Esophagus muscularis mucosa (tissue), 4 donors: Measurements from ENCODE around the gene PLCG1. TPM values are rescaled to one million over a fixed set of nuclear protein-coding genes. Genes with fewer than 3 reads are reported as not detected.

Experiments used
- DNase-seq: peaks from one replicate; pipeline ENCODE4 v3.0.0-alpha.2; 2017; ENCODE audit errors: extremely low spot score
- H3K27ac ChIP-seq, 4 donors: fragments of 200-600 bp; sonication (generic); replicated peaks in 1 of 4; 1 replicate in 3 of 4; 2 replicates in 1 of 4; pipeline ENCODE4 v1.5.1; 2016 to 2019; ENCODE audit warnings: mild to moderate bottlenecking in 1 of 4
- H3K27me3 ChIP-seq, 4 donors: fragments of 200-600 bp; sonication (generic); one replicate each; pipeline versions ENCODE4 v1.5.1 to v1.6.0; 2016 to 2019
- H3K36me3 ChIP-seq, 4 donors: fragments of 200-600 bp; sonication (generic); one replicate each; pipeline ENCODE4 v1.5.1; 2016 to 2019
- H3K4me1 ChIP-seq, 4 donors: fragments of 200-600 bp; sonication (generic); one replicate each; pipeline ENCODE4 v1.5.1; 2016 to 2019
- H3K4me3 ChIP-seq, 4 donors: fragments of 200-600 bp; sonication (generic); 1 replicate in 2 of 4; 2 replicates in 2 of 4; pipeline ENCODE4 v1.5.1; 2016 to 2019; ENCODE audit warnings: mild to moderate bottlenecking in 4 of 4, moderate library complexity in 1 of 4
- H3K9me3 ChIP-seq, 4 donors: fragments of 200-600 bp; sonication (generic); 1 replicate in 3 of 4; 2 replicates in 1 of 4; pipeline ENCODE4 v1.5.1; 2016 to 2019
- CTCF ChIP-seq, 3 experiments: fragments of 200-600 bp in 2 of 3; fragments of 450-650 bp in 1 of 3; sonication (generic) in 2 of 3; IDR thresholded peaks; one replicate each; pipeline ENCODE4 v1.5.1; 2017 to 2019; ENCODE audit warnings: antibody characterized with exemption in 3 of 3, mild to moderate bottlenecking in 2 of 3, moderate library complexity in 1 of 3
- EP300 ChIP-seq: sonication (generic); formaldehyde crosslinking; IDR thresholded peaks from one replicate; pipeline ENCODE4 v1.6.1; 2017; ENCODE audit warnings: antibody characterized with exemption
- POLR2A ChIP-seq: fragments of 450-650 bp; IDR thresholded peaks from one replicate; pipeline ENCODE4 v1.6.1; 2017; ENCODE audit warnings: antibody characterized with exemption, moderate library complexity, mild to moderate bottlenecking, low read depth
- POLR2AphosphoS5 ChIP-seq, 2 donors: sonication (generic); formaldehyde crosslinking; IDR thresholded peaks; one replicate each; pipeline ENCODE4 v1.6.1; 2017; ENCODE audit warnings: antibody characterized with exemption in 2 of 2
- WGBS: methylation state at CpG from one replicate; pipeline ENCODE4 v1.1.5; 2018; 5-methylcytosine and 5-hydroxymethylcytosine counted together
- intact Hi-C: fragments of 100-400 bp; cut with DNase I; formaldehyde crosslinking; loops from one replicate; pipeline ENCODE4 v1.15.1; 2023
- total RNA-seq, 4 donors: library from RNA; depleted of rRNA; stranded (reverse); fragments of >200 nt; gene quantifications; one replicate each; pipeline versions ENCODE4 v1.1.0 to v1.2.1, GENCODE V29; 2016

PLCG1 gene
- total RNA-seq, 4 donors from 2014 or later, result 68.4 to 119 (median 82.5) TPM

GRCh38 chr20:41142245-41142644 lies 4.9 kb downstream of the PLCG1 start:
- Histone ChIP-seq H3K27ac (peak overlapping the region; percentile 50 to 97 (median 84)), H3K27me3 (no peaks in the 10 kb centered on the region), H3K4me3 (no peak overlapping the region), H3K9me3 (no peaks in the 10 kb centered on the region), H3K36me3 (peaks cover 0 to 6% (median 3%) of the 10 kb centered on the region in 4 donors), H3K4me1 (peaks cover 82 to 95% (median 94%) of the 10 kb centered on the region in 4 donors)
- TF ChIP-seq CTCF (IDR thresholded peaks at IDR 0.05) (no peak), POLR2AphosphoS5 (IDR thresholded peaks at IDR 0.05) (no peak), EP300 (no peak), POLR2A (no peak)
- WGBS, result 76% methylated on average over 4 of the region's 4 CpGs
- intact Hi-C loops, result loop anchor here (10.0 kb wide), 1 partner anchor 263 kb away; no protein-coding TSS in a partner anchor
- DNase-seq, result no peak

- Histone ChIP-seq H3K4me3 (no peak overlapping the region), H3K36me3 (peaks cover 0 to 6% (median 3%) of the 10 kb centered on the region in 4 donors), H3K27me3 (no peaks in the 10 kb centered on the region), H3K27ac (peak overlapping the region; percentile 32 to 95 (median 53)), H3K4me1 (peaks cover 88 to 100% (median 99%) of the 10 kb centered on the region in 4 donors), H3K9me3 (no peaks in the 10 kb centered on the region)
- no peak for DNase-seq
- intact Hi-C loops, result loop anchor here (10.0 kb wide), 1 partner anchor 262 kb away; no protein-coding TSS in a partner anchor
- 49% methylated on average over 5 of the region's 5 CpGs for WGBS
- TF ChIP-seq POLR2AphosphoS5 (IDR thresholded peaks at IDR 0.05) (no peak), CTCF (IDR thresholded peaks at IDR 0.05) (no peak), POLR2A (no peak), EP300 (no peak)
These were observed 5.6 kb downstream of the PLCG1 start for GRCh38 chr20:41142919-41143318.

- 95% methylated on average over 2 of the region's 2 CpGs for WGBS
- H3K27ac ChIP-seq, result peak overlapping the region; percentile 23 to 95 (median 33)
- H3K36me3 ChIP-seq, result peaks cover 0 to 6% (median 3%) of the 10 kb centered on the region in 4 donors
- no peak for TF ChIP-seq EP300
- no peak for TF ChIP-seq CTCF (IDR thresholded peaks at IDR 0.05)
- TF ChIP-seq POLR2A, result no peak
- no peak for TF ChIP-seq POLR2AphosphoS5 (IDR thresholded peaks at IDR 0.05)
- peaks cover 93 to 100% (median 99%) of the 10 kb centered on the region in 4 donors for H3K4me1 ChIP-seq
- H3K27me3 ChIP-seq, result no peaks in the 10 kb centered on the region
- H3K9me3 ChIP-seq, result no peaks in the 10 kb centered on the region
- intact Hi-C loops, result loop anchor here (10.0 kb wide), 1 partner anchor 261 kb away; no protein-coding TSS in a partner anchor
- no peak for DNase-seq
- no peak overlapping the region for H3K4me3 ChIP-seq
These were observed 6.0 kb downstream of the PLCG1 start for GRCh38 chr20:41143354-41143753.

DNA sequence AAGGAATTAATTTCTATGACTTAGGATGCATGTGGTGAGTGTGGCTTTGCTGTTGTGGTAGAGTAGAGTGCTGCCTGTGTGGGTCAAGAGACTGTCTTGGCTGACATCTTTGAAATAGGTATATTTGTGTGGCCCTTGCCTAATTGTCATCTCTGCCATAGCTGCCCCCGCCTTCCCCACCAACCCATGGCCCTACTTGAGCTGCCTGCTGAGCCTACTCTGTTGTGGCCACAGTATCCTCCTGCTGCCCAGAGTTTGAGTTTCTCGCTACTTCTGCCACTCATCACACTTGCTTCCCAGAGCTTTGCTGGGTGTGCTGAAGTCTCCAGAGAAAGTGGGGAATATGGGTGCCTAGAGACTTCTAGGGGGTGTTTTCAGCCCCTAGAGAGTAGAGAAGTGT lies 8.0 kb downstream of the PLCG1 start:
- TF ChIP-seq CTCF (IDR thresholded peaks at IDR 0.05), result no peak
- no peak for TF ChIP-seq POLR2AphosphoS5 (IDR thresholded peaks at IDR 0.05)
- TF ChIP-seq EP300, result no peak
- TF ChIP-seq POLR2A, result no peak
- Histone ChIP-seq H3K36me3 (peaks cover 0 to 6% (median 3%) of the 10 kb centered on the region in 4 donors), H3K4me3 (no peak overlapping the region), H3K9me3 (no peaks in the 10 kb centered on the region), H3K4me1 (peaks cover 97 to 100% (median 98%) of the 10 kb centered on the region in 4 donors), H3K27me3 (no peaks in the 10 kb centered on the region), H3K27ac (peak overlapping the region; percentile 32 to 72 (median 49))
- DNase-seq, result no peak
- intact Hi-C loops, result loop anchor here (10.0 kb wide), 1 partner anchor 259 kb away; no protein-coding TSS in a partner anchor
- 89% methylated on average over 2 of the region's 2 CpGs for WGBS
